Upper lobe of right lung (tissue), 1 donor: ENCODE results near the gene GPC3. TPM values are rescaled to one million over a fixed set of nuclear protein-coding genes. Genes with fewer than 3 reads are reported as not detected.

ENCODE experiments used
- ATAC-seq: fragments of 200-7000 bp; cut with Tn5 transposase; one replicate; pipeline ENCODE4 v1.9.1; 2020; ENCODE audit warnings: mild to moderate bottlenecking, moderate library complexity
- DNase-seq: peaks from one replicate; pipeline ENCODE4 v3.0.0-alpha.2; 2020
- H3K27ac ChIP-seq: fragments of 200-600 bp; one replicate; pipeline ENCODE4 v1.8.0; 2022
- H3K27me3 ChIP-seq: fragments of 200-600 bp; one replicate; pipeline ENCODE4 v1.8.0; 2022; ENCODE audit warnings: mild to moderate bottlenecking
- H3K36me3 ChIP-seq: fragments of 200-600 bp; one replicate; pipeline ENCODE4 v1.8.0; 2022
- H3K4me1 ChIP-seq: fragments of 200-600 bp; one replicate; pipeline ENCODE4 v1.8.0; 2022
- H3K4me3 ChIP-seq: fragments of 200-600 bp; one replicate; pipeline ENCODE4 v1.8.0; 2022; ENCODE audit warnings: mild to moderate bottlenecking
- H3K9me3 ChIP-seq: fragments of 200-600 bp; one replicate; pipeline ENCODE4 v1.8.0; 2022
- CTCF ChIP-seq: fragments of 200-600 bp; IDR thresholded peaks from one replicate; pipeline ENCODE4 v1.8.0; 2022; ENCODE audit warnings: antibody characterized with exemption
- intact Hi-C: fragments of 100-400 bp; cut with DNase I; formaldehyde crosslinking; loops from one replicate; pipeline ENCODE4 v1.11.0; 2022
- total RNA-seq: library from RNA; stranded (reverse); fragmentation: NEBNext Ultra II Directional; extraction: Animal tissue kit (Norgen Biotek cat#: 25700); gene quantifications from one replicate; pipeline ENCODE4 v1.2.1, GENCODE V29; 2021
- donor health status: DM: no; HTN: yes; CAD: no; lungs with severe emphysema.

Gene GPC3
- total RNA-seq, 1 donor from 2014 or later = 67.7 TPM

- Histone ChIP-seq H3K4me1 (no peaks in the 10 kb centered on the region), H3K36me3 (no peaks in the 10 kb centered on the region), H3K27ac (peak overlapping the region; percentile 71), H3K9me3 (no peaks in the 10 kb centered on the region), H3K27me3 (no peaks in the 10 kb centered on the region), H3K4me3 (no peak overlapping the region)
- DNase-seq (no peak), ATAC-seq (no peak)
- TF ChIP-seq CTCF = no peak
- intact Hi-C loops = no loop called here
Measured at GRCh38 chrX:133646719-133647116, 338.7 kb downstream of the GPC3 start.

GRCh38 chrX:133645977-133646718 lies 339.2 kb downstream of the GPC3 start:
- H3K4me3 ChIP-seq = no peak overlapping the region
- intact Hi-C loops = no loop called here
- DNase-seq = no peak
- H3K9me3 ChIP-seq = no peaks in the 10 kb centered on the region
- H3K4me1 ChIP-seq = no peaks in the 10 kb centered on the region
- peak overlapping the region; percentile 71 for H3K27ac ChIP-seq
- no peak for TF ChIP-seq CTCF
- peak; percentile 79 for ATAC-seq
- H3K36me3 ChIP-seq = no peaks in the 10 kb centered on the region
- H3K27me3 ChIP-seq = no peaks in the 10 kb centered on the region

GRCh38 chrX:133645256-133645655 lies 340.1 kb downstream of the GPC3 start:
- no peak for TF ChIP-seq CTCF
- H3K4me1 ChIP-seq = no peaks in the 10 kb centered on the region
- intact Hi-C loops = no loop called here
- no peak overlapping the region for H3K27ac ChIP-seq
- ATAC-seq (no peak), DNase-seq (no peak)
- H3K36me3 ChIP-seq = no peaks in the 10 kb centered on the region
- no peaks in the 10 kb centered on the region for H3K9me3 ChIP-seq
- no peak overlapping the region for H3K4me3 ChIP-seq
- H3K27me3 ChIP-seq = no peaks in the 10 kb centered on the region

GRCh38 chrX:133640161-133641015 lies 345.0 kb downstream of the GPC3 start:
- no peaks in the 10 kb centered on the region for H3K4me1 ChIP-seq
- intact Hi-C loops = no loop called here
- no peak overlapping the region for H3K4me3 ChIP-seq
- H3K36me3 ChIP-seq = no peaks in the 10 kb centered on the region
- H3K27ac ChIP-seq = no peak overlapping the region
- H3K27me3 ChIP-seq = no peaks in the 10 kb centered on the region
- no peak for TF ChIP-seq CTCF
- DNase-seq (no peak), ATAC-seq (no peak)
- H3K9me3 ChIP-seq = no peaks in the 10 kb centered on the region

GRCh38 chrX:133639726-133640125 lies 345.7 kb downstream of the GPC3 start:
- TF ChIP-seq CTCF = no peak

More at GRCh38 chrX:133639726-133640125, 345.7 kb downstream of the GPC3 start:
- no peaks in the 10 kb centered on the region for H3K27me3 ChIP-seq
- DNase-seq = no peak
- no peaks in the 10 kb centered on the region for H3K36me3 ChIP-seq
- intact Hi-C loops = no loop called here
- H3K9me3 ChIP-seq = no peaks in the 10 kb centered on the region
- no peaks in the 10 kb centered on the region for H3K4me1 ChIP-seq
- ATAC-seq = peak; percentile 30
- no peak overlapping the region for H3K27ac ChIP-seq
- H3K4me3 ChIP-seq = no peak overlapping the region
